ENCODE results near the gene POTEH.
"Not testable (repeated sequence)": the region's sequence is repeated elsewhere in the genome, so short reads cannot be mapped to it uniquely, and the experiment has no call there.

POTEH gene

GRCh38 chr22:15689749-15690125 lies at the start of gene POTEH:
Gene POTEH (plus strand): TSS chr22:15690026. CDS start chr22:15690078, 52 bp downstream.
- DNase-seq = not testable (repeated sequence)

GRCh38 chr22:15642288-15642861 lies 47.5 kb upstream of the POTEH start:
- DNase-seq = not testable (repeated sequence)

GRCh38 chr22:15651954-15652353 lies 37.9 kb upstream of the POTEH start:
- not testable (repeated sequence) for DNase-seq

- DNase-seq = not testable (repeated sequence)
These were observed 37.1 kb upstream of the POTEH start for GRCh38 chr22:15652738-15653137.

GRCh38 chr22:15653241-15653640 lies 36.6 kb upstream of the POTEH start:
- DNase-seq = not testable (repeated sequence)

GRCh38 chr22:15661102-15661501 lies 28.7 kb upstream of the POTEH start:
- DNase-seq = not testable (repeated sequence)

- not testable (repeated sequence) for DNase-seq
These were observed 25.1 kb upstream of the POTEH start for GRCh38 chr22:15664682-15665081.

GRCh38 chr22:15665478-15665877 lies 24.3 kb upstream of the POTEH start:
- not testable (repeated sequence) for DNase-seq

- not testable (repeated sequence) for DNase-seq
These were observed 20.4 kb upstream of the POTEH start for GRCh38 chr22:15669430-15669829.

- DNase-seq = not testable (repeated sequence)
These were observed 10.1 kb upstream of the POTEH start for GRCh38 chr22:15679702-15680101.

- DNase-seq = not testable (repeated sequence)
These were observed 5.7 kb upstream of the POTEH start for GRCh38 chr22:15684115-15684514.

- not testable (repeated sequence) for DNase-seq
These were observed 5.1 kb upstream of the POTEH start for GRCh38 chr22:15684695-15685094.

- DNase-seq = not testable (repeated sequence)
These were observed 4.2 kb upstream of the POTEH start for GRCh38 chr22:15685641-15686040.

- DNase-seq = not testable (repeated sequence)
These were observed 2.7 kb upstream of the POTEH start for GRCh38 chr22:15687086-15687485.

- not testable (repeated sequence) for DNase-seq
These were observed 2.1 kb upstream of the POTEH start for GRCh38 chr22:15687676-15688075.

- not testable (repeated sequence) for DNase-seq
These were observed 1.7 kb upstream of the POTEH start for GRCh38 chr22:15688090-15688489.

GRCh38 chr22:15689012-15689748 lies 646 bp upstream of the POTEH start:
- not testable (repeated sequence) for DNase-seq

GRCh38 chr22:15713600-15713999 lies 23.8 kb downstream of the POTEH start:
- not testable (repeated sequence) for DNase-seq

GRCh38 chr22:15714125-15714524 lies 24.3 kb downstream of the POTEH start:
- DNase-seq = not testable (repeated sequence)

GRCh38 chr22:15721884-15722283 lies 32.1 kb downstream of the POTEH start:
- not testable (repeated sequence) for DNase-seq

GRCh38 chr22:15729209-15729917 lies 39.5 kb downstream of the POTEH start:
- not testable (repeated sequence) for DNase-seq

GRCh38 chr22:15731023-15731422 lies 41.2 kb downstream of the POTEH start:
- DNase-seq = not testable (repeated sequence)

- DNase-seq = not testable (repeated sequence)
These were observed 44.6 kb downstream of the POTEH start for GRCh38 chr22:15734411-15734810.

All from CD4-positive, alpha-beta T cell treated with Interleukin-4 for 1 hour (primary cell).